ENCODE measurements around the gene CDH26. TPM values are rescaled to one million over a fixed set of nuclear protein-coding genes. Genes with fewer than 3 reads are reported as not detected.

CDH26 gene
- polyA plus RNA-seq, 1 donor from 2014 or later: 0.43 TPM

DNA sequence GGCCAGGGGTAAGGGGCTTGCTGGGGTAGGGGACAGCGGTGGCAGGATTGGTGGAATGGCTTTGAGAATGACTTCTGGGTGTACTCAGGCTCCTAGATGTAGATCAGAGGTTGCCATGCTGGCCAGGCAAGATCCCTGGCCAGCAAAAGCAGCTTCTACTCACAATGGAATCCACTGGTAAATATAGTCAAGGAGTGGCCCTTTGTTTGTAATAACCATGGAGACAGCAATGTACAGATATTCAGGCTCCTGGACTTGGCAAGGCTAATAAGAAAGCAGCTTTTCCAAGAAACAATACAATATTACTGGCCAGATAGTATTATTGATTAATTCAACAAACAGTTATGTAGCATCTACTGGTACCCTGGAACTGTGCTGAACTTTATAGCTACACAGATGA, 37.9 kb downstream of the CDH26 start:
- Histone ChIP-seq H2AFZ (ENCODE audit: low read depth, low read length) (no peak overlapping the region), H3K4me3 (ENCODE audit: low read length) (no peak overlapping the region), H3K79me2 (replicated peaks; ENCODE audit: insufficient read depth, low read length) (no peaks in the 10 kb centered on the region), H3K27me3 (ENCODE audit: insufficient read depth, low read depth, low read length) (no peaks in the 10 kb centered on the region), H3K9ac (ENCODE audit: low read length) (no peak overlapping the region), H3K36me3 (ENCODE audit: insufficient read depth, low read length) (no peaks in the 10 kb centered on the region), H3F3A (ENCODE audit: insufficient read depth, low read length, poor library complexity, severe bottlenecking) (no peaks in the 10 kb centered on the region), H3K9me2 (ENCODE audit: insufficient read depth, low read length) (no peaks in the 10 kb centered on the region), H4K20me1 (ENCODE audit: insufficient read depth) (no peaks in the 10 kb centered on the region), H3K27ac (ENCODE audit: low read length) (no peak overlapping the region), H3K9me3 (ENCODE audit: low read length) (no peaks in the 10 kb centered on the region), H3K4me2 (ENCODE audit: low read length) (no peak overlapping the region)
- TF ChIP-seq MXI1 (conservative IDR thresholded peaks at IDR 0.05; ENCODE audit: poor library complexity, severe bottlenecking) (no peak), TAF1 (IDR thresholded peaks at IDR 0.05; ENCODE audit: low read depth) (no peak), RAD21 (conservative IDR thresholded peaks at IDR 0.05) (no peak), EP300 (conservative IDR thresholded peaks at IDR 0.05; ENCODE audit: poor library complexity, severe bottlenecking) (no peak), EZH2 (IDR thresholded peaks at IDR 0.05; ENCODE audit: borderline replicate concordance, insufficient read depth, low read length, poor library complexity, severe bottlenecking) (no peak)
- TF ChIP-seq, protein P1, sequence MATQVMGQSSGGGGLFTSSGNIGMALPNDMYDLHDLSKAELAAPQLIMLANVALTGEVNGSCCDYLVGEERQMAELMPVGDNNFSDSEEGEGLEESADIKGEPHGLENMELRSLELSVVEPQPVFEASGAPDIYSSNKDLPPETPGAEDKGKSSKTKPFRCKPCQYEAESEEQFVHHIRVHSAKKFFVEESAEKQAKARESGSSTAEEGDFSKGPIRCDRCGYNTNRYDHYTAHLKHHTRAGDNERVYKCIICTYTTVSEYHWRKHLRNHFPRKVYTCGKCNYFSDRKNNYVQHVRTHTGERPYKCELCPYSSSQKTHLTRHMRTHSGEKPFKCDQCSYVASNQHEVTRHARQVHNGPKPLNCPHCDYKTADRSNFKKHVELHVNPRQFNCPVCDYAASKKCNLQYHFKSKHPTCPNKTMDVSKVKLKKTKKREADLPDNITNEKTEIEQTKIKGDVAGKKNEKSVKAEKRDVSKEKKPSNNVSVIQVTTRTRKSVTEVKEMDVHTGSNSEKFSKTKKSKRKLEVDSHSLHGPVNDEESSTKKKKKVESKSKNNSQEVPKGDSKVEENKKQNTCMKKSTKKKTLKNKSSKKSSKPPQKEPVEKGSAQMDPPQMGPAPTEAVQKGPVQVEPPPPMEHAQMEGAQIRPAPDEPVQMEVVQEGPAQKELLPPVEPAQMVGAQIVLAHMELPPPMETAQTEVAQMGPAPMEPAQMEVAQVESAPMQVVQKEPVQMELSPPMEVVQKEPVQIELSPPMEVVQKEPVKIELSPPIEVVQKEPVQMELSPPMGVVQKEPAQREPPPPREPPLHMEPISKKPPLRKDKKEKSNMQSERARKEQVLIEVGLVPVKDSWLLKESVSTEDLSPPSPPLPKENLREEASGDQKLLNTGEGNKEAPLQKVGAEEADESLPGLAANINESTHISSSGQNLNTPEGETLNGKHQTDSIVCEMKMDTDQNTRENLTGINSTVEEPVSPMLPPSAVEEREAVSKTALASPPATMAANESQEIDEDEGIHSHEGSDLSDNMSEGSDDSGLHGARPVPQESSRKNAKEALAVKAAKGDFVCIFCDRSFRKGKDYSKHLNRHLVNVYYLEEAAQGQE (IDR thresholded peaks at IDR 0.05; ENCODE audit: borderline replicate concordance): no peak
- TF ChIP-seq, protein P2, sequence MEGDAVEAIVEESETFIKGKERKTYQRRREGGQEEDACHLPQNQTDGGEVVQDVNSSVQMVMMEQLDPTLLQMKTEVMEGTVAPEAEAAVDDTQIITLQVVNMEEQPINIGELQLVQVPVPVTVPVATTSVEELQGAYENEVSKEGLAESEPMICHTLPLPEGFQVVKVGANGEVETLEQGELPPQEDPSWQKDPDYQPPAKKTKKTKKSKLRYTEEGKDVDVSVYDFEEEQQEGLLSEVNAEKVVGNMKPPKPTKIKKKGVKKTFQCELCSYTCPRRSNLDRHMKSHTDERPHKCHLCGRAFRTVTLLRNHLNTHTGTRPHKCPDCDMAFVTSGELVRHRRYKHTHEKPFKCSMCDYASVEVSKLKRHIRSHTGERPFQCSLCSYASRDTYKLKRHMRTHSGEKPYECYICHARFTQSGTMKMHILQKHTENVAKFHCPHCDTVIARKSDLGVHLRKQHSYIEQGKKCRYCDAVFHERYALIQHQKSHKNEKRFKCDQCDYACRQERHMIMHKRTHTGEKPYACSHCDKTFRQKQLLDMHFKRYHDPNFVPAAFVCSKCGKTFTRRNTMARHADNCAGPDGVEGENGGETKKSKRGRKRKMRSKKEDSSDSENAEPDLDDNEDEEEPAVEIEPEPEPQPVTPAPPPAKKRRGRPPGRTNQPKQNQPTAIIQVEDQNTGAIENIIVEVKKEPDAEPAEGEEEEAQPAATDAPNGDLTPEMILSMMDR (IDR thresholded peaks at IDR 0.05; ENCODE audit: poor library complexity, severe bottlenecking): no peak

DNA sequence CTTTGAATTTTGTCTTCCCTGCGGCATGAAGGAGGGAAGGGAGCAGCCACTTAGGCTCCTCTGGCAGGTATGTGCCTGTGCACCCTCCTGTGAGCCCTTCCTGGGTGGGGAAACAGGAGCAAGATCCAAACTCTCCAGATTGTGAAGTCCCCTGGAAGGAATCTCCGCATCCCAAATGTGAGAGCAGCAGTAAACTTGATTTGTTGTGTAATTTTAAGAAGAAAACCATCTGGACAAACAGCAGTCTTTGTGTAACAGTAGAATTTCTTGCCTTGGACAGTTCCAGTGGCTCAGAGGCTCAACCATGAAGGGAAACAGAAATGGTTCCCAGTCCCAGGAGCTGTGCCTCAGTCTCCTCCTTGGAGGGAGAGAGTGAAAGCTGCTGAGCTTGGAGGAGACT, 39.7 kb downstream of the CDH26 start:
- no peaks in the 10 kb centered on the region for H3K27me3 ChIP-seq (ENCODE audit: insufficient read depth, low read depth, low read length)
- no peaks in the 10 kb centered on the region for H4K20me1 ChIP-seq (ENCODE audit: insufficient read depth)
- H3K9ac ChIP-seq (ENCODE audit: low read length): no peak overlapping the region
- no peak overlapping the region for H3K4me2 ChIP-seq (ENCODE audit: low read length)
- no peaks in the 10 kb centered on the region for H3F3A ChIP-seq (ENCODE audit: insufficient read depth, low read length, poor library complexity, severe bottlenecking)
- H3K9me2 ChIP-seq (ENCODE audit: insufficient read depth, low read length): no peaks in the 10 kb centered on the region
- no peak overlapping the region for H2AFZ ChIP-seq (ENCODE audit: low read depth, low read length)
- no peak for TF ChIP-seq SMC3 (conservative IDR thresholded peaks at IDR 0.05; ENCODE audit: poor library complexity)
- TF ChIP-seq, protein P1 (IDR thresholded peaks at IDR 0.05; ENCODE audit: borderline replicate concordance): no peak
- no peak for TF ChIP-seq MXI1 (conservative IDR thresholded peaks at IDR 0.05; ENCODE audit: poor library complexity, severe bottlenecking)
- TF ChIP-seq EP300 (conservative IDR thresholded peaks at IDR 0.05; ENCODE audit: poor library complexity, severe bottlenecking): no peak
- TF ChIP-seq TAF1 (IDR thresholded peaks at IDR 0.05; ENCODE audit: low read depth): no peak
- TF ChIP-seq RAD21 (conservative IDR thresholded peaks at IDR 0.05): no peak
- TF ChIP-seq POLR2AphosphoS5 (IDR thresholded peaks at IDR 0.05): no peak
- TF ChIP-seq, protein P2 (IDR thresholded peaks at IDR 0.05; ENCODE audit: poor library complexity, severe bottlenecking): no peak
- no peak for TF ChIP-seq EZH2 (IDR thresholded peaks at IDR 0.05; ENCODE audit: borderline replicate concordance, insufficient read depth, low read length, poor library complexity, severe bottlenecking)
- no peak overlapping the region for H3K4me3 ChIP-seq (ENCODE audit: low read length)
- no peak overlapping the region for H3K27ac ChIP-seq (ENCODE audit: low read length)
- no peaks in the 10 kb centered on the region for H3K36me3 ChIP-seq (ENCODE audit: insufficient read depth, low read length)
- H3K79me2 ChIP-seq (replicated peaks; ENCODE audit: insufficient read depth, low read length): no peaks in the 10 kb centered on the region
- H3K9me3 ChIP-seq (ENCODE audit: low read length): no peaks in the 10 kb centered on the region

Data from neural cell (in vitro differentiated cells).